ENCODE results near the gene RBP2.

The RBP2 gene

GRCh38 chr3:139472380-139473010 is 3.8 kb downstream of the RBP2 start:
- ChIA-PET POLR2A (ENCODE audit: low non-redundant PET) (no interaction called here), CTCF (no interaction called here)
- no peak for DNase-seq (ENCODE audit: low spot score)
- no peak for TF ChIP-seq CTCF (conservative IDR thresholded peaks at IDR 0.05; ENCODE audit: low read depth)
- no peak overlapping the region for H3K27ac ChIP-seq

GRCh38 chr3:139470199-139470598 is 6.1 kb downstream of the RBP2 start:
- TF ChIP-seq CTCF (conservative IDR thresholded peaks at IDR 0.05; ENCODE audit: low read depth), result no peak
- H3K27ac ChIP-seq, result no peak overlapping the region
- ChIA-PET CTCF (no interaction called here), POLR2A (ENCODE audit: low non-redundant PET) (no interaction called here)
- no peak for DNase-seq (ENCODE audit: low spot score)

GRCh38 chr3:139468399-139468798 is 7.9 kb downstream of the RBP2 start:
- DNase-seq (ENCODE audit: low spot score), result no peak
- ChIA-PET POLR2A (ENCODE audit: low non-redundant PET) (no interaction called here), CTCF (no interaction called here)
- no peak for TF ChIP-seq CTCF (conservative IDR thresholded peaks at IDR 0.05; ENCODE audit: low read depth)
- no peak overlapping the region for H3K27ac ChIP-seq

GRCh38 chr3:139466360-139466759 is 10.0 kb downstream of the RBP2 start:
- CTCF ChIA-PET, result interaction anchor here (0.7 kb wide), 2 partner anchors 448 to 518 kb away, joined by 3 to 5 read pairs; no protein-coding TSS in a partner anchor
- POLR2A ChIA-PET (ENCODE audit: low non-redundant PET), result no interaction called here
- no peak for TF ChIP-seq CTCF (conservative IDR thresholded peaks at IDR 0.05; ENCODE audit: low read depth)
- no peak overlapping the region for H3K27ac ChIP-seq
- DNase-seq (ENCODE audit: low spot score), result no peak

- ChIA-PET POLR2A (ENCODE audit: low non-redundant PET) (no interaction called here), CTCF (interaction anchor here (0.7 kb wide), 1 partner anchor 519 kb away, joined by 3 read pairs; no protein-coding TSS in a partner anchor)
- no peak overlapping the region for H3K27ac ChIP-seq
- DNase-seq (ENCODE audit: low spot score), result no peak
- no peak for TF ChIP-seq CTCF (conservative IDR thresholded peaks at IDR 0.05; ENCODE audit: low read depth)
Measured at GRCh38 chr3:139465636-139466035, 10.7 kb downstream of the RBP2 start.

- no peak for TF ChIP-seq CTCF (conservative IDR thresholded peaks at IDR 0.05; ENCODE audit: low read depth)
- ChIA-PET POLR2A (ENCODE audit: low non-redundant PET) (no interaction called here), CTCF (no interaction called here)
- no peak overlapping the region for H3K27ac ChIP-seq
- DNase-seq (ENCODE audit: low spot score), result no peak
Measured at GRCh38 chr3:139463466-139463865, 12.8 kb downstream of the RBP2 start.
